Nephron progenitor cell (in vitro differentiated cells): ENCODE results near the gene SNTG2.

Experiments
- DNase-seq: peaks from one replicate; pipeline ENCODE4 v3.0.0; 2021
- H3K27ac Mint-ChIP-seq: 2 replicates; pipeline ENCODE4 v1.8.0; 2021; ENCODE audit warnings: mild to moderate bottlenecking, moderate library complexity, mixed read lengths
- H3K27me3 Mint-ChIP-seq: 2 replicates; pipeline ENCODE4 v1.8.0; 2021; ENCODE audit warnings: mild to moderate bottlenecking, low read depth, mixed read lengths; ENCODE audit not compliant: poor library complexity
- H3K36me3 Mint-ChIP-seq: 2 replicates; pipeline ENCODE4 v1.8.0; 2021; ENCODE audit warnings: low read depth, mixed read lengths
- H3K4me1 Mint-ChIP-seq: 2 replicates; pipeline ENCODE4 v1.8.0; 2021; ENCODE audit warnings: mixed read lengths
- H3K4me3 Mint-ChIP-seq: 2 replicates; pipeline ENCODE4 v1.8.0; 2021; ENCODE audit warnings: mild to moderate bottlenecking, moderate library complexity, mixed read lengths
- H3K9me3 Mint-ChIP-seq: 2 replicates; pipeline ENCODE4 v1.8.0; 2021; ENCODE audit warnings: mild to moderate bottlenecking, moderate library complexity, mixed read lengths
- CTCF ChIP-seq: fragments of 200-600 bp; sonication (generic); IDR thresholded peaks from 2 replicates; pipeline ENCODE4 v1.5.0; 2021; ENCODE audit warnings: antibody characterized with exemption

The SNTG2 gene

GRCh38 chr2:916935-917334 is 33.7 kb upstream of the SNTG2 start:
- H3K4me1 Mint-ChIP-seq, result peaks cover 3% of the 10 kb centered on the region
- H3K9me3 Mint-ChIP-seq, result no peaks in the 10 kb centered on the region
- H3K4me3 Mint-ChIP-seq, result no peak overlapping the region
- H3K36me3 Mint-ChIP-seq, result no peaks in the 10 kb centered on the region
- H3K27me3 Mint-ChIP-seq, result peaks cover 9% of the 10 kb centered on the region
- DNase-seq, result no peak
- no peak overlapping the region for H3K27ac Mint-ChIP-seq
- no peak for TF ChIP-seq CTCF

GRCh38 chr2:919672-920071 is 31.0 kb upstream of the SNTG2 start:
- Mint-ChIP-seq H3K4me3 (no peak overlapping the region), H3K9me3 (no peaks in the 10 kb centered on the region), H3K27ac (no peak overlapping the region)

GRCh38 chr2:920573-920972 is 30.1 kb upstream of the SNTG2 start:
- DNase-seq, result no peak
- H3K4me3 Mint-ChIP-seq, result no peak overlapping the region
- no peaks in the 10 kb centered on the region for H3K4me1 Mint-ChIP-seq
- TF ChIP-seq CTCF, result no peak
- no peaks in the 10 kb centered on the region for H3K36me3 Mint-ChIP-seq
- peaks cover 27% of the 10 kb centered on the region for H3K27me3 Mint-ChIP-seq
- H3K9me3 Mint-ChIP-seq, result no peaks in the 10 kb centered on the region
- H3K27ac Mint-ChIP-seq, result no peak overlapping the region

More at GRCh38 chr2:919672-920071, 31.0 kb upstream of the SNTG2 start:
- no peak for TF ChIP-seq CTCF
- Mint-ChIP-seq H3K4me1 (no peaks in the 10 kb centered on the region), H3K36me3 (no peaks in the 10 kb centered on the region), H3K27me3 (peaks cover 18% of the 10 kb centered on the region)
- no peak for DNase-seq

- TF ChIP-seq CTCF, result no peak
- Mint-ChIP-seq H3K4me1 (no peaks in the 10 kb centered on the region), H3K27ac (no peak overlapping the region), H3K27me3 (peaks cover 31% of the 10 kb centered on the region), H3K36me3 (no peaks in the 10 kb centered on the region), H3K9me3 (no peaks in the 10 kb centered on the region), H3K4me3 (no peak overlapping the region)
- no peak for DNase-seq
Measured at GRCh38 chr2:920999-921398, 29.6 kb upstream of the SNTG2 start.

- peaks cover 5% of the 10 kb centered on the region for H3K36me3 Mint-ChIP-seq
- peaks cover 10% of the 10 kb centered on the region for H3K9me3 Mint-ChIP-seq
- H3K4me3 Mint-ChIP-seq, result no peak overlapping the region
- no peak overlapping the region for H3K27ac Mint-ChIP-seq
- TF ChIP-seq CTCF, result no peak
- DNase-seq, result no peak
- peaks cover 32% of the 10 kb centered on the region for H3K27me3 Mint-ChIP-seq
- no peaks in the 10 kb centered on the region for H3K4me1 Mint-ChIP-seq
Measured at GRCh38 chr2:922185-922584, 28.5 kb upstream of the SNTG2 start.

- no peak overlapping the region for H3K4me3 Mint-ChIP-seq
- peaks cover 32% of the 10 kb centered on the region for H3K27me3 Mint-ChIP-seq
- peaks cover 17% of the 10 kb centered on the region for H3K9me3 Mint-ChIP-seq
Measured at GRCh38 chr2:923832-924601, 26.6 kb upstream of the SNTG2 start.

More at GRCh38 chr2:923832-924601, 26.6 kb upstream of the SNTG2 start:
- no peak overlapping the region for H3K27ac Mint-ChIP-seq
- TF ChIP-seq CTCF, result no peak
- no peaks in the 10 kb centered on the region for H3K4me1 Mint-ChIP-seq
- H3K36me3 Mint-ChIP-seq, result peaks cover 10% of the 10 kb centered on the region
- DNase-seq, result no peak
